CD4-positive, alpha-beta T cell treated with Interleukin-21 for 1 hour (primary cell): ENCODE measurements around the gene LHPP.
A peak's percentile ranks its signal among the peaks of the same experiment; 100 is the strongest.

Experiments
- DNase-seq: peaks from one replicate; pipeline ENCODE4 v3.0.0-alpha.2; 2020

Gene LHPP

DNA sequence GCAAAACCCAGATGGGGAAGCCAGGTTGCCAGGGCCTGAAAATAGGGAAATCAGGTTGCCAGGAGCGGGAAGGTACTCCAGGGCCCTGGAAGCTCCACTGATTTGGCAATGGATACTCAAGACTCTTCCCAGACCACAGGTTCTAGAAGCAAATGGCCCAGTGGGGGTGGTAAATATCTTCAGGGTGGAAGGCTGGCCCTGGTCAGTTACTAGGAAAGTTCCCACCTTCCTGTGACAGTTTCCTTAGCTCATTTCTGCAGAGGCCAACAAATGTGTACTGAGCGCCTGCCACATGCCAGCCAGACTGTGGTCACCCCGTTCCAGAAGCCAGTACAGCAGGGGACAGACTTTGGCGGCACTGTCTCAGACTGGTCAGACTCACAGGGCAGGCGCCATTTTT, 168.9 kb downstream of the LHPP start:
- no peak for DNase-seq

DNA sequence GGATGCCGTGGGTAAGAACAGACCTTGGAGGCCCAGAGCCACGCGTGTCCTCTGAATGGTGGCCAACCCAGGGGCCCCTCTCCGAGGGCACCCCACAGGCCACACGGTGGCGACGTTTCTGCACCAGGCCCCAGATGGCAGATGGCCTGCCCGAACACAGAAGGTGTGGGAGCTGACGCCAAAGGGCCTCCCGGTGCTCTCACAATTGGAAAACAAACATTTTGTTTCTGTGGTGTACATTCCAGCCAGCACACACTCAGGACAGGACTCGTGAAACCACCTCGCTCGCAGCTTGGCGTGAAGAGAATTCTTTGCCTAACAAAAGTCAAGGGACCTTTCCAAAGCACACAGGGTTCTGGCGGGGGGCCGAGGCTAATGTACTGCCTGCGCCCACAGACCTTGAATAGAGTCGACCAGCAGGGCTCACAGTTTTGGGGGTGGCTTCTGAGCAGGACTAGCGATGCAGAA, 170.5 kb downstream of the LHPP start:
- DNase-seq: peak; percentile 43

DNA sequence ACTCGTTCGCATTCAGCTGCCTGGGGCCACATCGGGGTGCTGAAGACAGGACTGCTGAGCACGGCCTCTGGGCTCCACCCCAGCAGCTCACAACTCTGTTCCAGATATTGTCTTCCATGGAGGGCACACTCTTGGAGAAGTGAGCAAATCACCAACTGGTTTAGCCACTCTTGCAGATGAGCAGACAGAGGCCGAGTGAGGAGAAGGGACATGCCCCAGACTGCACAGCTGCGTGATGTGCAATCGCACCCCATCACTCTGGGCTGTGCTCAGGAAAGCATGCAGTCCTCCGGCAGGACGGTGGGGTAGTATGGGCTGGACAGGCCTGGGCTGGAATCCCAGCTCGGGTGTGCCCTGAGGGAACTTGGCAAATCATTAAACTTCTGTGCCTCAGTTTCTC, 170.9 kb downstream of the LHPP start:
- DNase-seq: no peak

DNA sequence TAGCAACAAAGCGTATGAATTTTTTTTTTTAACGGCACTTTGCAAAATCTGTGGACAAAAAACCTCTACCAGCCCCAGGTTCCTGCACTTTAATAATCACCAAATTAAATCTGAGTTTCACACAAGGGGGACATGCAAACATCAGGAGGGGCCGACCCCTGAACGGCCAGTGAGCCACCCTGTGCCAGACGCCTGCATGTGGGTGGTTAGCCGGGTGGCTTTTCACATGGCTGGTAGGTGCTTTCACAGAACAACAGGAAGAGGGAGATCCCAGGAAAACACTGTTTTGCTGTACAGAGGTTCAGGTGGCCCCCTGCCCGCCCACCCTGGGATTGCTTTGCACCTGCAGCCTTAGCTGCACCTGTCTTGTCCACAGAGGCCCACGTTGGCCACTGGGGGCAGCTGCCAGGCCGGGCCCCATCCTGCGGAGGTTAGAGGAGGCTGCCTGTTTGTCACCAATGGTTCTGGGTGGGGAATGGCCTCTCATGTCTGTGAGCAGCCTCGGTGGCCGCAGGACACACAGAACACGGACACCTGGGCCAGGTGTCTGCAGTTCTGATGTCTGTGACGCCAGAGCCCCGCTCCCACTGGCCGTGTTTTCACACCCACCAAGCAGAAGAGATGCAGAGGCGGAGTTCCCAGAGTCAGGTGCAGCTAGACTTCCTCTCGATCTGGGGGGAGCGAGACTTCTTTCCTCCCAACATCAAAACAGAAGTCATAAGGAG, 174.8 kb downstream of the LHPP start:
- DNase-seq: peak; percentile 53

DNA sequence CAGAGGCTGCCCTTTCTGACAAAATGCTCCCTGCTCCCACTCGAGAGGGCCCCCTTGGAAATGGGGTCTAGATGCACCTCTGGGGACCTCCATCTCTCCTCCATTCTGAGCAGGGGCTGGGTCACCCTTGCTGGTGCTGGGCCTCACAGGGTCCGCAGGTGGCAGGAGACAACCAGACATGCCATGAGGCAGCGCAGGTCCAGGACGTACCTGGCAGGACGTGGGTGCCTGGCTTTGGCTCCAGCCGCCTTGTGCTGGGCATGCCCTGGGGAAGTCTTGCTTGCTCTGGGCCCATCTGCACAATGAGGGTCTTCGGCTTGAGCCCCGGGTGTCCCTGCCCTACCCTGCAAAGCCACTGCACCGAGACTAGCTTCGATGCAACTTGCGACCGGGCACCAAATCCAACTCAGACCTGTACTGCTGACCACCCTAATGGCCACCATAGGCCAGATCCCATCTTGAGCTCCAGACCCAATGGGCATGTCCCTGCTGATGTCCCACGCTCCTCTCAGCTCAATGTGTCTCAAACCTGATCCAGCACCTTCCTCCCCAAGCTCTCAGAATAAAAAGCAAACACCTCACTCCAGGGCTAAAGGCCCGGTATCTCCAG, 175.6 kb downstream of the LHPP start:
- DNase-seq: no peak

DNA sequence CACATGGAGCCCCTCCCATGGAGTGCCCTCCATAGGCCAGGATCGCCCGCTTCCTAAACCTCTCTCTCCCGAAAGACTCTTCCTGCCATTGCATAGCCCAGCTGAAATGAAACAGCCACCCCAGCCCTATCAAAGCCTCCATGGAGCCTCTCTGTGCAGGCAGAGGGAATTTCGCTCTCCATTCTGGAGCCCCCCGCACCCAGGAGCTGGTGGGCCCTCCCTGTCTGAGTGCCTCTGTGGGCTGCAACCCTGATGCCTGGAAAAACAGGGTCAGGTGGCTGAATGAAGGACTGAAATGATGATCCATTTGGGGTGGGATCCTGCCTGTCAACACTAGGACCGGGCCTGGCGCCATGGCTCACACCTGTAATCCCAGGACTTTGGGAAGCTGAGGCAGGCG, 176.1 kb downstream of the LHPP start:
- DNase-seq: no peak

DNA sequence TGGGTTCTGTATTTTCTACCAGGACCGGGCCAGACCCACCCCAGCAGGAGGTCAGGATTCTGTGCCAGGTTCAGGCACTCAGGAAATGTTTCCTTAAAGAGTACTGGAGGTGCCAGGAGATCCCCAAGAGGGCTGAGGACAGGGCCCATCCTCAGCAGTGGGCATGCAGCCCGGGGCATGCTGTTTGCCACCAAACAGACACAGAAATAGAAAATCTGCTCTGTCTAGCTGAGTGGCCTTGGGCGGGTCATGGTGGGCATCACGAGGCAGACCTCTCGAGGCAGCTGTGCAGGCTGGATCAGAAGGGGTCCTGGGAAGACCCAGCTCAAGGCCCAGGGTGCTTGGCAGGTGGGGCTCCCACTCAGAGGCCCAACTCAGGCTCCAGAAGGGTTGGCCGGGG, 177.6 kb downstream of the LHPP start:
- no peak for DNase-seq

DNA sequence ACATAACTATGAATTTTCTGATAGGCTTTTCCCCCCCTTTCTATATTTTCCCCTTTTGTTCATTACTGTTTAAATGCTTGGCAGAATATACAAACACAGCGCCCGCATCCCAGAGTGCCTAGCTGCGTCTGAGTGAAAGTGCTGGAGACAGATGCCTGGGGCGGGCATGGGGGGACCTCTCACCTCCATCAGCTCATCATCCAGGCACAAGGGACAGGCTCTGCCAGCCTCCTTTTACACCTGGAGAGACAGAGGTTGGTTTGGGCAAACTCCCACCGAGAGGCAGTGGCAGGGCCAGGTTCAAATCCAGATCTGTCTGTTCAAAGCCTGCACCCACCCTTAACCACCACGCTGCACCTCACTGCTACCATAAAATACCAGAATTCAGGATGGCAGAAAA, 178.0 kb downstream of the LHPP start:
- no peak for DNase-seq

DNA sequence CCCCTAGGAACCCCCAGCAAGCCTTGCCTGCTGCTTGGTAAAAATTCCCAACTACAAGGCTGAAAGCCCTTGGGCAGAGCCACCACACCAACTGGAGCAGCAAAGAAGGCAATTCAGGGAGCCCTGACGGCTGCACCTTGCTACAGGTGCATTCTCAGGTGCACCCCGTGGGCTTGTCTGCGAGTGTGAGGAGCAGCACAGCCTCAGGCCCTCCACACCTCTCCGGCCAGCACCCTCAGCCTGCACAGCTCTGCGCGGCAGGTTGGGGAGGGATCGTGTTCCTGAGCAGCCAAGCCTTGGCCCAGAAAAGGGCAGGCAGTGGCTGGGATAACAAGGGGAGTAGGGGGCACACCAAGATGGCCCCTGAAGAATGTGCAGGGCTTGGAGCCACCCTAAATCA, 178.4 kb downstream of the LHPP start:
- DNase-seq: no peak

DNA sequence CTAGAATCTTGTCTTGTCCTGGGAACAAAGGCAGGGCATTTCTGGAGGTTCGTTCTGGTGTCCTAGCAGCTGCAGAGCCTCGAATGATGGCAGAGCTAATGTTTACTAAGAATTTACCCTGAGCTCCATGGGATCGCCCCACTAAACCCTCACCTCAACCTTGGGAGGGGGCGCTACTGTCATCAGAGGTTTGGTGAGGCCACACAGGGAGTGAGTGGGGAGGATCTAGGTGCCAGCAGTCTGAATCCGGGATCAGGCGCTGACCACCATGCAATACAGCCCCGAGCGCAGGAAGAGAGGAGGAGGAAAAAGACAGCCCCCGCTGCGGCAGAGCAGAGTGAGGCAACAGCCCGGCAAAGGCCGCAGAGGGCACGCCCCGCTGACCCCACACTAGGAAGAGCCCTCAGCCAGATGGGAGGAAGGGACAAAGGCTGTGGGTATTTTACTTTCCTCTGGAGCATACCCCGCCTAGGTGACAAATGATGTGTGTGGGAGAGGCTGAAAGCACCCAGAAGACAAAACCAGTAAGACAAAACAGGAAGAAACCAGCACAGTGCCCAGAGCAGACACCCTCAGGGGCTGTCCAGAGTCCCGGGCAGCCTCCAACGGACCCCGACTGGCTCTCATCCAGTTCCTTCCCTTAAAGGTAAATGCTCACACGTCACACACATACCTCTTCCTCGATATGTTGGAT, 179.1 kb downstream of the LHPP start:
- DNase-seq: no peak

DNA sequence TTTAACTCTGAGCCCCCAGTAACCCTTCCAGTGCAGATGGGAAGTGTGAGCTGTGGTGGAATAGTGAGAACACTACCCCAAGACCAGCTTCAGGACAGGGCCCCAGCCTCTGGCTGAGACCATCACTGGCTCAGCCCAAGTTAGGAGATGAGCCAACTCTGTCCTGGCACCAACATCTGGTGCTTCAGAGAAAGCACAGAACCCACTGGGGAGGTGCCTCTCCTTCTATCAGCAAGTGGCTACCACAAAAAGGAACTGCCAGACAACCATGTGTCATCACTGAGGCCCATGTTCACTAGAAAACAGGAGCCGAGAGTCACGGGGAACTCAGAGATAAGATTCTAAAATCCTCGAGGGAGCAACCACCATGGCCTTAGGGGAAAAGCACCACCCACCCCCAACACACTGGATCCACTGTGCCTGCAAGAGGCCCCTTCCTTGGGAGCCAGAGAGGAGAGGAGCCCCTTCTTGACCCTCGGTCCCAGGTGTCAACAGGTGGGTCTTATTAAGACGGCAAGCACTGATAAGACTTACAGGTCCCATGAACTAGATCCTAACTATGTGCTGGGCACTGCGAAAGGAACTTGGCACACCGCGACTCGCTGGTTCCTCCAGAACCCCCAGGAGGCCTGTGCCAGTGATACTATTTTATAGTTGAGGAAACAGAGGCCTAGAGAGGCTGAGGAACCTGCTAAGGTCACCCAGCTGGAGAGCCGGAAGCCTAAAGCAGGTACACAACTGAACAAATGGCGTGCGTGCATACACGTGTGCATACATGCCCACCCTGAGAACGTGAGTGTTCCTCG, 179.9 kb downstream of the LHPP start:
- peak; percentile 58 for DNase-seq

DNA sequence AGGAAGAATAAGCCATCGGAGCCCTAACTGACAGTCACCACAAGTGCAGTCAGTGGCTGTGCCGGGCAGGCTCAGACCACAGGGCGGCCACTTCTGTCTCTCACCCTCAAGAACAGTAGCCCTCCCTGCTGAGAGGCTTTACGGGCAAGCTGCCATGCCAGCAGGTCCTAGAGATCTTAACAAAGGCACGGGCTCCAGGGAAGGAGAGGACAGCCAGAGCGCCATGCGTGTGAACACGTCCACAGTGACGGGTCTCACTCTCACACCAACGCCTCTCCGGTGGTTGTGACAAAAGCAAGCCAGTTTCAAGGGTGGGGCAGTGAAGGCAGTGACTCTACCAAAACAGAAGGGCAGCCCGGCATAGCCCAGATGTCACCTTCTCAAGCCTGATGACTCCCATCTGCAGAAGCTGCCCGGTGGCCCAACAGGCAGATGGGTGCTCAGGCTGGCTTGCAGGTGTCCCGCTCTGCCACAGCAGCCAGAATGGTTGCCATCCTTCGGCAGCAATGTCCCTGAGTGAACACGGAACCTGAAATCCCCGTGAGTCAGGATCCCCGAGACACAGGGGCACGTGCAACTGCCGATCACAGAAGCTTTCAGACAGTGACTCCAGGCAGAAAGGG, 180.6 kb downstream of the LHPP start:
- no peak for DNase-seq

DNA sequence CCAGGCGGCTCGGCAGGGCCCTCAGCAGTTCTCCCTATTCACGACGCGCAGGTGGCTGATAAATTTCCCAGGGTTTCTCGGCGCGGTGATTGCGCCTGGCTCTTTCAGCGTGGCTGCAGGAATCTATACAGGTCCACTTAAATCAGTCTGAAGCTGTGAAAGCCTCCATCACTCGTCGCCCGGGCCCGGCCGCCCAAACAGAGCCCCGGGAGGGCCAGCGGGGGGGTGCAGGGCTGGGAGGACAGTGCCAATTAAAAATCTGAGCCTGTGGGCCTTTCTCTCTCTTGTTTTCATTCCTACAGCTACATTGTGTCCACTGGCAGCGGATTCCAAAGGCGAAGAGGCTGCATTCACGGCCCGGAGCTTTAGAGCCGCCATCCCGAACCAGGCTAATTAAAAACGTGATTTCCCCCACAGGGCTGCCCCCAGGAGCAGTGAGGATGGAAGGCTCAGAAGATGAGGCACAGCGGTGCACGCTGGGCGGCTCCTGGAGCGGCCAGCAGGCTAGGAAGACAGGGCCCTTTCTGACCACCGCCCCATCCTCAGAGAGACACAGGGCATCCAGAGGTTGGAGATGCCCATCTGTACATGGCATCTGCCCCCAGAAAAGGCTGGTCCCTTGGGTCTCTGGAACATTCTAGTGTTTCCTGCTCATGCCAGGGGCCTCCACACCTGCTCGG, 181.8 kb downstream of the LHPP start:
- no peak for DNase-seq

DNA sequence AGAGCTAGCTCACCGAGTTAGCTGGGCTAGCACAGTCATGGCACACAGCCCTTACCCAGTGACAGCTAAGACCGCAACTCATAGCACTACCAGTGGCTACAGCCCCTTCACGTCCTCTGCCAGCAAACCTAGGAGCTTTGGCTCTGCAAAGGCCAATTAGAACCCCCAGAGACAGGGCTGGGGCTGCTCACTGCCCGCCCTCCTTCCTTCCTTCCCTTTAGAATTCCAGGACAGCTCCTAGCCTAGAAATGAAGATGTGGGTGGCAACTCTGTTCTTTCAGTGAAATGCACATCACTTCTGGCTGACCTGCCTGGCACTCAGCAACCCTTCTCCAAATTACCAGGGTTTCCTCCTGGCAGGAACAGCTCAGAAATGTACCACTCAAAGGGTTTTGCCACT, 182.6 kb downstream of the LHPP start:
- DNase-seq: no peak

DNA sequence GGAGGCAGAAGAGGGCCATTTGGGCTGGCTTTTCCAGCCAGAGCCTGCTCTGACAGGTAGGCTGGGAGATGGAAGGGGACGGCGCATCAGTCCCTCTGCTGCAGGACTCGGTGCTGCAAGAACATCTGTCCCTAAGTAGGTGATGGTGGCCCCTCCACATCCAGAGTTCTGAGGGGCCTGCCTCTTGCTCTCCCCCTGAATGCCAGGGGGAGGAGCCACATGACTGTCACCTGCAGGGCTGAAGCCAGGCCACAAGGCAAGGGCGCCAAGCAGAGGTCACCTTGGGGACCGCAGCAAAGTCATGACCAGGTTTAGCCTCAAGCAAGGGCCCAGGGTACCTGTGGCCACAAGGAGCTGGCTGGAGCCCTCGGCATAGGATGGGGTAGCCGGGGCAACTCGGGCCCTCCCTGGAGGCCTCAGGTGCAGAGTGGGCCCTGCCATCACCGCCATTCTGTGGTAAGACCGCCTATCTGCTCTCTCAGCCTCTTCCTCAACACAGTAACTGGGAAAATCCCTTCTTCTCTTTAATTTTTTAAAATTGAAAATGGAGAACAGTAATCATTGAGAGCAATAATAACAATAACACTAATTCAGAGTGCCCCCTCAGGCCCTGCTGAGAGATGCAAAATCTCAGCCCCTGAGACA, 183.3 kb downstream of the LHPP start:
- no peak for DNase-seq

DNA sequence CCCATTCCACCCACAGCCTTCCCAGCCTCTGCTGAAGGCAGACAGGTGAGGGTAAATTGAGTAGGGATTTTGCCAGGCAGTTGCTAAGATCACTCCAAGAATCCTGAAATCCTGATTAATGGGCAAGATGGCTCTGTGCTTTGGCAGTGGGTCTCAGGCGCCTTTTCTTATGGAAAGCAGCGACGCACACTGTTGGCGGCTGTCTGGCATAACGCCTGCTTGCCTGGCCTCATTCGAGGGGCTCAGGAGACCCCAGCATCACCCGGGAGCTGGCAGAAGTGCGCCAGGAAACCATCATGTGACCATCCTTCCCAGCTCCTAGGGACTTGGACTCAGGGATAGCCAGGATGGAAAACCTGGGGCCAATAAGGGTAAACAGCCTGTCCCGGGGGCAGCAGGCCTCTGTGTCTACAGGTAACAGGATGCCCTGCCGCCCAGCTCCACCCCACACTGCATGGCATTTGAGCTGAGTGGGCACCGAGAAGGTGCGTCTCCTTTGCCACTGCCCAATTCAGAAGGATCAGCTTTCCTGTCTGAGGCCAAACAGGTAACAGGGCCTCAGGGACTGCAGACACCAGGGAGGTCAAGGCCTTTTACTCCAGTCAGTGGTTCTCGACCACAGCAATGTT, 184.0 kb downstream of the LHPP start:
- no peak for DNase-seq

DNA sequence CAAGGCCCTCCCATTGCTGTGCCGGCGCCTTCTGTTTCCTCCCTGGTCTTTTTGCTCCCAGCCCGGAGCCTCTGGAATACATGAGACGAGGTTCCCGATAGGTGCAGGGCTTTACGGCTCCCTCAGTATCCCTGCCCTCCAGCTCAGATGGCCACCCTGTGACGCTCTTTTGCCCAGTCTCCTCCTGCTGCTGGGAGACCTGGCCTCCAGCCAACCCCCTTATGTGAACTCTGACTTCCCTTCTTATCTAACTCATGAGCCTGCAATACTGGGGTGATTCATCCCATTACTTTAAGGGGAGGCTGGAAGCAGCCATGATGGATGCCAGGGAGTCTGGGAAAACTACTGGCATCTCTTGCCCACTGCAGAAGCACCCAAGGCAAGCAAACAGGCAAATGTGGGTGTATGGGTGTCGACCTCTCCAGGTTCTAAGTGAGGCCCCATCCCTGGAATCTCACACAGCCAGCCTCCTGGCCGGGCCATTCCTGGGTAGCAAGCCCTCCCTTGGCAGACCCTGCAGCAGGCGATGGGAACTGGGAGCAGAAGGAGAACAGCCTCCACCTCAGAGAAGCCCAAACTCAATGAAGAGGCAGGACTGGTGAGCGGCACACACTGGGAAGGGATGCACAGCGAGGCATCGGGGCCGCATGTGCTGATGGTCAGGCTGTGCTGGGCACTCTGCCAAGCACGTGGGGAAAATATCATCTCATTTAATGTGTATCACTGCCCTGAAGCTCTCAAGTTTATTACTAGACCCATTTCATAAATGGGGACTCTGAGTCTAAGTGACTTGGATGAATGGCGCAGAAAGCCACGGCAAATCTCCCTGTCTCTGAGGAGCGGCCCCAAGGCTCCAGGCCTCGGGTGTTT, 185.1 kb downstream of the LHPP start:
- DNase-seq: no peak

DNA sequence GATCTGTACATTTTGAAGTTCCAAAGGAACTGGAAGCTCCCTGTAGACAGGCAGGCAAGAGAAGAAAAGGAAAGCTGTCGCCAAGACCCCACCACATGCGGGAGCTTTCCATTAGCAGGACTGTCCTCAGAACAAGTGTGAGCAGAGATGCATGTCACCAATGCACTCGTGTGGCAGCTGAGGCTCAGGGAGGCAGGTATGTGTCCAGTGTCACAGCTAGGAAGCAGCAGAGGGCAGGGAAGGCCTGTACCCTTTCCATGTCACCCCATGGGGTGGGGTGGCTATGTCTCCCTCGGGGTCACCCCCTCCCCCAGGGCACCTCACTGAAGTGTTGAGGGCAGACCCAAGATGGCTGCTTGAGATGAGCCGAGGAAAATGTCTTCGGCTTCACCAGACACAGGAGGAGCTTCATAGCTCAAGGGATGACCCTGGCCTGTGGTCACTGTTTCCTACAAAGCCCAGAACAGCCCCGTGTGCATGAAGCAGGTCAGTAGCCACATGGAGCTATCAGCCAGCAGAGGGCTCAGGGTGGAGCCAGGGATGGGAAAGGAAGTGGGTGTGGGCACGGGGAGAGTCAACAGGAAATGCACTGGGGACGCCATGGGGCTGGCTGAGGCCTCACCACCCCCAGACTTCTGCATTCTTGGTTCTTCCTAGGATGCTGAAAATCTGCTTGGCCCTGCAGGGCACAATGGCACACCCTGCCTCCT, 186.0 kb downstream of the LHPP start:
- DNase-seq: peak; percentile 78

DNA sequence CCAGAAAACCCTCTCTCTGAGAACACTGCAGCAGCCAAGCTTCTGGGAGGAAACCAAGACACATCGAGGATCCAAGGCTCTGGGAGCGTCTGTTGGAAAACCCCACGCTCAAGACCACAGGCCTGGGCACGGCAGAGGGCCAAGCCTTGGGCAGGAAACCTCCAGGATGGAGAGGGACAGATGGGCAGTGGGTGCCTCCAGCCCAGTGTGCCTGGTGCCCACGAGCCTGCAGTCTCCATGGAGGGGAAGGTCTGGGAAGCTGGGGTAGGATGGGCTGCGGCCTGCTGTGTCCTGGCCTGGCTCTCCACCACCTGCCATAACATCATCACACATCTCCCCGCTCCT, 186.5 kb downstream of the LHPP start:
- DNase-seq: no peak

DNA sequence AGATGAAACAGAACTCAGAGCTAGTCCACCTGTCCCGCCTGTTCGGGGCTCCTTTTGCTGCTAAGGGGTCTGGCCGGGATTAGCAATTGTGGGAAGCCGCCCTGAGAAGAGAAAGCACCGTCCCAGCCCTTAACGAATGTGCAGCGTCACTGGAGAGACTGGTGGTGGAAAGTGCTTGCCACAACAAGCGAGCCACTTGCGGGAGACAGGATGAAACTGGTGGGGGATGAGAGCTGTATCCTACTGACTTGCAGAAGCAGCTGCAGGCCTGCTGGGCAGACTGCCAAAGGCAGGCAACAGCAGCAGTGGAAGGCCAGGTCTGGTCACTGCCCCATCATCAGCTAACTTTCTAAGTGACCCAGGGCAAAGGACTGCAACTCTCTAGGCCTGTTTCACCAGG, 187.1 kb downstream of the LHPP start:
- peak; percentile 57 for DNase-seq
